Measurements from ENCODE around the gene TRRAP. TPM values are rescaled to one million over a fixed set of nuclear protein-coding genes. Genes with fewer than 3 reads are reported as not detected.

The TRRAP gene
- total RNA-seq, 4 donors from 2014 or later = 34.3 to 52.5 (median 39.5) TPM

GRCh38 chr7:98958968-98959367 lies 80.6 kb downstream of the TRRAP start:
- 85 to 94% methylated on average over 9 of the region's 9 CpGs for WGBS, 2 donors
- no peak overlapping the region for H3K4me3 ChIP-seq
- TF ChIP-seq EP300 (IDR thresholded peaks at IDR 0.05) (no peak), POLR2A (IDR thresholded peaks at IDR 0.05) (no peak), CTCF (IDR thresholded peaks at IDR 0.05) (no peak)
- peaks cover 8 to 91% (median 45%) of the 10 kb centered on the region in 3 donors for H3K36me3 ChIP-seq
- H3K27me3 ChIP-seq = no peaks in the 10 kb centered on the region
- H3K27ac ChIP-seq = no peak overlapping the region
- H3K4me1 ChIP-seq = no peaks in the 10 kb centered on the region
- no peak for DNase-seq (ENCODE audit: low spot score in 2 of 2)
- no peaks in the 10 kb centered on the region for H3K9me3 ChIP-seq

GRCh38 chr7:98963305-98963704 lies 85.0 kb downstream of the TRRAP start:
- no peaks in the 10 kb centered on the region for H3K27me3 ChIP-seq
- H3K4me3 ChIP-seq = no peak overlapping the region
- H3K9me3 ChIP-seq = no peaks in the 10 kb centered on the region
- peaks cover 0 to 91% (median 39%) of the 10 kb centered on the region in 3 donors for H3K36me3 ChIP-seq
- no peak for TF ChIP-seq EP300 (IDR thresholded peaks at IDR 0.05)
- no peak for TF ChIP-seq CTCF (IDR thresholded peaks at IDR 0.05)
- TF ChIP-seq POLR2A (IDR thresholded peaks at IDR 0.05) = no peak
- 91 to 93% methylated on average over 10 of the region's 10 CpGs for WGBS, 2 donors
- no peak overlapping the region for H3K27ac ChIP-seq
- DNase-seq (ENCODE audit: low spot score in 2 of 2) = no peak
- H3K4me1 ChIP-seq = no peaks in the 10 kb centered on the region

DNA sequence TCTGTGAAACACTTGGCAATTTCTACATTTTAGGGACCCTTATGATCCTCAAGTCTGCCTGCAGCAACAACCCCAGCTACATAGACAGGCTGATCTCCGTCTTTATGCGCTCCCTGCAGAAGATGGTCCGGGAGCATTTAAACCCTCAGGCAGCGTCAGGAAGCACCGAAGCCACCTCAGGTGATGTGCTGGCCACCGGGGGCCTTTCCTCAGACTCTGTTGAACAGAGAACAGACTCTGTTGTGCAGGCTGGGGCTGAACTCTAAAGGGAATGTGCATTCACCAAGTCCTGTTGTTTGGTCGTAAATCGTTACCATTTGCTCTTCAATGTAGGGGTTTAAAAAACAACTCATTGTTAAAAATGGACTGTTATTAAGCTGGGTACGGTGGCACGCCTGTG lies 86.3 kb downstream of the TRRAP start:
- no peak for DNase-seq (ENCODE audit: low spot score in 2 of 2)
- H3K9me3 ChIP-seq = no peaks in the 10 kb centered on the region
- no peak overlapping the region for H3K4me3 ChIP-seq
- H3K27ac ChIP-seq = no peak overlapping the region
- H3K27me3 ChIP-seq = no peaks in the 10 kb centered on the region
- 87 to 88% methylated on average over 10 of the region's 10 CpGs for WGBS, 2 donors
- TF ChIP-seq POLR2A (IDR thresholded peaks at IDR 0.05) (no peak), EP300 (IDR thresholded peaks at IDR 0.05) (no peak), CTCF (IDR thresholded peaks at IDR 0.05) (no peak)
- H3K4me1 ChIP-seq = no peaks in the 10 kb centered on the region
- peaks cover 0 to 92% (median 47%) of the 10 kb centered on the region in 3 donors for H3K36me3 ChIP-seq

DNA sequence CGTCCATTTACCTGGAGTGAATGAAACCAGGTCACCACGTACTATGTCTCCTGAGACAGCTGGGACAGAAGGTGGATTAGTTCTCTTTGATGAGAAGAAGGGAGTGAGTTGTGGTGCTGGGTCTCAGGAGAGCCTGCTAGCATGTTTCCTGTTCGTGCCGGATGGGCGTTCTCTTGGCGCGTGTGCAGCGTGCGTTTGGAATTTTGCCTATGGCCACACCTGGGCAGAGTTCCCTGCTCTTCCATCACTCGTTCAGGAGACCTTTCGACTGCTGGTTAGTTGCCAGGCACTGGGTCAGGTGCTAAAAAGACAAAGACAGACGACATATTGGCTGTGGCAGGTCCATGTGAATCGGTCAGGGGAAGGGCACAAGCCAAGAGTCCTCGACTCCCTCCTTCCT lies 90.3 kb downstream of the TRRAP start:
- TF ChIP-seq EP300 (IDR thresholded peaks at IDR 0.05) (no peak), POLR2A (IDR thresholded peaks at IDR 0.05) (no peak), CTCF (IDR thresholded peaks at IDR 0.05) (no peak)
- no peak overlapping the region for H3K27ac ChIP-seq
- peaks cover 2 to 99% (median 54%) of the 10 kb centered on the region in 3 donors for H3K36me3 ChIP-seq
- no peak overlapping the region for H3K4me3 ChIP-seq
- no peaks in the 10 kb centered on the region for H3K9me3 ChIP-seq
- DNase-seq (ENCODE audit: low spot score in 2 of 2) = no peak
- no peaks in the 10 kb centered on the region for H3K27me3 ChIP-seq
- 90 to 93% methylated on average over 14 of the region's 14 CpGs for WGBS, 2 donors
- no peaks in the 10 kb centered on the region for H3K4me1 ChIP-seq

- DNase-seq (ENCODE audit: low spot score in 2 of 2) = no peak
- TF ChIP-seq CTCF (IDR thresholded peaks at IDR 0.05) = no peak
- TF ChIP-seq POLR2A (IDR thresholded peaks at IDR 0.05) = no peak
- H3K4me3 ChIP-seq = no peak overlapping the region
- no peak overlapping the region for H3K27ac ChIP-seq
- no peaks in the 10 kb centered on the region for H3K4me1 ChIP-seq
- H3K36me3 ChIP-seq = peaks cover 3 to 100% (median 59%) of the 10 kb centered on the region in 3 donors
- no peaks in the 10 kb centered on the region for H3K27me3 ChIP-seq
- no peaks in the 10 kb centered on the region for H3K9me3 ChIP-seq
- WGBS, 2 donors = 87 to 97% methylated on average over 11 of the region's 11 CpGs
These were observed 91.1 kb downstream of the TRRAP start for GRCh38 chr7:98969386-98969785.
